ENCODE measurements around the gene PSME4. TPM values are rescaled to one million over a fixed set of nuclear protein-coding genes. Genes with fewer than 3 reads are reported as not detected.
"Not testable (repeated sequence)": the region's sequence is repeated elsewhere in the genome, so short reads cannot be mapped to it uniquely, and the experiment has no call there.

The PSME4 gene
- total RNA-seq, 1 experiment from 2014 or later, result 63.2 TPM

DNA sequence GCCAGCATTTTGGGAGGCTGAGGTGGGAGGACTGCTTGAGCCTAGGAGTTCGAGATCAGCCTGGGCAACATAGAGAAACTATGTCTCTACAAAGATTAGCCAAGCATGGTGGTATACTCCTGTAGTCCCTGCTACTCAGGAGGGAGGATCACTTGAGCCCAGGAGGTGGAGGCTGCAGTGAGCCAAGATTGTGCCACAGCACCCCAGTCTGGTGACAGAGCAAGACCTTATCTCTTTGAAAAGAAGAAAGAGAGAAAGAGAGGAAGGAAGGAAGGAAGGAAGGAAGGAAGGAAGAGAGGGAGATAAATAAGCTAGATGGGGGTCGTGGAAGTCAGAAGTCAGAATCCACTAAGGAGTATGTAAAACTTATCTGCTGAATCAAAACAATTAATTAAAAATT is 127.2 kb downstream of the PSME4 start:
- intact Hi-C loops (cut with micrococcal nuclease; ENCODE audit: unreplicated experiment) (no loop called here), in situ Hi-C loops (cut with HindIII; ENCODE audit: low pct_unique_long_range_greater_than_20kb, low sequenced_read_pairs) (no loop called here)
- Histone ChIP-seq H3K9me3 (ENCODE audit: control insufficient read depth, insufficient read depth, low read depth, low read length) (no peaks in the 10 kb centered on the region), H3K27me3 (ENCODE audit: control insufficient read depth, insufficient read depth, low read length) (no peaks in the 10 kb centered on the region), H3K4me1 (ENCODE audit: control insufficient read depth, insufficient read depth, low read length) (no peaks in the 10 kb centered on the region), H3K27ac (ENCODE audit: low read length) (no peak overlapping the region), H3K36me3 (ENCODE audit: control insufficient read depth, insufficient read depth, low read length) (no peaks in the 10 kb centered on the region), H3K4me3 (ENCODE audit: low read depth in 2 of 2, low read length in 2 of 2) (no peak overlapping the region)
- no peak for ATAC-seq
- no peak for DNase-seq (ENCODE audit: low read depth, low spot score)
- ChIA-PET POLR2A (interaction anchor here (0.6 kb wide), 1 partner anchor 32 kb away, joined by 6 read pairs; no protein-coding TSS in a partner anchor), CTCF (no interaction called here)
- no TSS peak for BruUV-seq (replicated peaks)
- TF ChIP-seq, protein P1, sequence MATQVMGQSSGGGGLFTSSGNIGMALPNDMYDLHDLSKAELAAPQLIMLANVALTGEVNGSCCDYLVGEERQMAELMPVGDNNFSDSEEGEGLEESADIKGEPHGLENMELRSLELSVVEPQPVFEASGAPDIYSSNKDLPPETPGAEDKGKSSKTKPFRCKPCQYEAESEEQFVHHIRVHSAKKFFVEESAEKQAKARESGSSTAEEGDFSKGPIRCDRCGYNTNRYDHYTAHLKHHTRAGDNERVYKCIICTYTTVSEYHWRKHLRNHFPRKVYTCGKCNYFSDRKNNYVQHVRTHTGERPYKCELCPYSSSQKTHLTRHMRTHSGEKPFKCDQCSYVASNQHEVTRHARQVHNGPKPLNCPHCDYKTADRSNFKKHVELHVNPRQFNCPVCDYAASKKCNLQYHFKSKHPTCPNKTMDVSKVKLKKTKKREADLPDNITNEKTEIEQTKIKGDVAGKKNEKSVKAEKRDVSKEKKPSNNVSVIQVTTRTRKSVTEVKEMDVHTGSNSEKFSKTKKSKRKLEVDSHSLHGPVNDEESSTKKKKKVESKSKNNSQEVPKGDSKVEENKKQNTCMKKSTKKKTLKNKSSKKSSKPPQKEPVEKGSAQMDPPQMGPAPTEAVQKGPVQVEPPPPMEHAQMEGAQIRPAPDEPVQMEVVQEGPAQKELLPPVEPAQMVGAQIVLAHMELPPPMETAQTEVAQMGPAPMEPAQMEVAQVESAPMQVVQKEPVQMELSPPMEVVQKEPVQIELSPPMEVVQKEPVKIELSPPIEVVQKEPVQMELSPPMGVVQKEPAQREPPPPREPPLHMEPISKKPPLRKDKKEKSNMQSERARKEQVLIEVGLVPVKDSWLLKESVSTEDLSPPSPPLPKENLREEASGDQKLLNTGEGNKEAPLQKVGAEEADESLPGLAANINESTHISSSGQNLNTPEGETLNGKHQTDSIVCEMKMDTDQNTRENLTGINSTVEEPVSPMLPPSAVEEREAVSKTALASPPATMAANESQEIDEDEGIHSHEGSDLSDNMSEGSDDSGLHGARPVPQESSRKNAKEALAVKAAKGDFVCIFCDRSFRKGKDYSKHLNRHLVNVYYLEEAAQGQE (IDR thresholded peaks at IDR 0.05; ENCODE audit: insufficient read depth in 1 of 2, low read depth in 2 of 2, low read length in 1 of 2), result no peak
- TF ChIP-seq SIN3A (IDR thresholded peaks at IDR 0.05; ENCODE audit: borderline replicate concordance, insufficient read depth, low read depth, low read length) (no peak), TCF7L2 (IDR thresholded peaks at IDR 0.05; ENCODE audit: low read depth, low read length) (no peak)

GRCh38 chr2:53842891-53843290 is 127.9 kb downstream of the PSME4 start:
- CTCF ChIA-PET, result no interaction called here
- Histone ChIP-seq H3K36me3 (ENCODE audit: control insufficient read depth, insufficient read depth, low read length) (no peaks in the 10 kb centered on the region), H3K27ac (ENCODE audit: low read length) (no peak overlapping the region), H3K4me3 (ENCODE audit: low read depth in 2 of 2, low read length in 2 of 2) (no peak overlapping the region), H3K4me1 (ENCODE audit: control insufficient read depth, insufficient read depth, low read length) (no peaks in the 10 kb centered on the region), H3K9me3 (ENCODE audit: control insufficient read depth, insufficient read depth, low read depth, low read length) (no peaks in the 10 kb centered on the region), H3K27me3 (ENCODE audit: control insufficient read depth, insufficient read depth, low read length) (no peaks in the 10 kb centered on the region)
- no peak for TF ChIP-seq TCF7L2 (IDR thresholded peaks at IDR 0.05; ENCODE audit: low read depth, low read length)
- TF ChIP-seq, protein P1 (IDR thresholded peaks at IDR 0.05; ENCODE audit: insufficient read depth in 1 of 2, low read depth in 2 of 2, low read length in 1 of 2), result no peak
- TF ChIP-seq POLR2AphosphoS5 (IDR thresholded peaks at IDR 0.05; ENCODE audit: low read depth, low read length), result no peak
- TF ChIP-seq, protein P2, sequence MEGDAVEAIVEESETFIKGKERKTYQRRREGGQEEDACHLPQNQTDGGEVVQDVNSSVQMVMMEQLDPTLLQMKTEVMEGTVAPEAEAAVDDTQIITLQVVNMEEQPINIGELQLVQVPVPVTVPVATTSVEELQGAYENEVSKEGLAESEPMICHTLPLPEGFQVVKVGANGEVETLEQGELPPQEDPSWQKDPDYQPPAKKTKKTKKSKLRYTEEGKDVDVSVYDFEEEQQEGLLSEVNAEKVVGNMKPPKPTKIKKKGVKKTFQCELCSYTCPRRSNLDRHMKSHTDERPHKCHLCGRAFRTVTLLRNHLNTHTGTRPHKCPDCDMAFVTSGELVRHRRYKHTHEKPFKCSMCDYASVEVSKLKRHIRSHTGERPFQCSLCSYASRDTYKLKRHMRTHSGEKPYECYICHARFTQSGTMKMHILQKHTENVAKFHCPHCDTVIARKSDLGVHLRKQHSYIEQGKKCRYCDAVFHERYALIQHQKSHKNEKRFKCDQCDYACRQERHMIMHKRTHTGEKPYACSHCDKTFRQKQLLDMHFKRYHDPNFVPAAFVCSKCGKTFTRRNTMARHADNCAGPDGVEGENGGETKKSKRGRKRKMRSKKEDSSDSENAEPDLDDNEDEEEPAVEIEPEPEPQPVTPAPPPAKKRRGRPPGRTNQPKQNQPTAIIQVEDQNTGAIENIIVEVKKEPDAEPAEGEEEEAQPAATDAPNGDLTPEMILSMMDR (IDR thresholded peaks at IDR 0.05), result no peak
- TF ChIP-seq SIN3A (IDR thresholded peaks at IDR 0.05; ENCODE audit: borderline replicate concordance, insufficient read depth, low read depth, low read length), result no peak
- BruUV-seq (replicated peaks), result no TSS peak
- intact Hi-C loops (cut with micrococcal nuclease; ENCODE audit: unreplicated experiment), result no loop called here
- POLR2A ChIA-PET, result no interaction called here
- DNase-seq (ENCODE audit: low read depth, low spot score), result no peak
- ATAC-seq, result no peak
- in situ Hi-C loops (cut with HindIII; ENCODE audit: low pct_unique_long_range_greater_than_20kb, low sequenced_read_pairs), result no loop called here

DNA sequence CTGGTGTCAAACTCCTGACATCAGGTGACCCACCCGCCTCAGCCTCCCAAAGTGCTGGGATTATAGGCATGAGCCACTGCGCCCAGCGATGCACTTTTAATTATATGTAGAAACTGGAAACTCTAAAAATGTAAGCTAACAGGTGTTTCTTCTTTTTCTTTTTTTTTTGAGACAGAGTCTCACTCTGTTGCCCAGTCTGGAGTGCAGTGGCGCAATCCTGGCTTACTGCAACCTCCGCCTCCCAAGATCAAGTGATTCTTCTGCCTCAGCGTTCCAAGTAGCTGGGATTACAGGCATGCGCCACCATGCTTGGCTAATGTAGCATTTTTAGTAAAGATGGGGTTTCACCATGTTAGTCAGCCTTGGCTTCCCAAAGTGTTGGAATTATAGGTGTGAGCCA is 129.1 kb downstream of the PSME4 start:
- H3K27me3 ChIP-seq (ENCODE audit: control insufficient read depth, insufficient read depth, low read length); H3K36me3 ChIP-seq (ENCODE audit: control insufficient read depth, insufficient read depth, low read length); in situ Hi-C loops (cut with HindIII; ENCODE audit: low pct_unique_long_range_greater_than_20kb, low sequenced_read_pairs); H3K4me3 ChIP-seq (ENCODE audit: low read depth in 2 of 2, low read length in 2 of 2); H3K9me3 ChIP-seq (ENCODE audit: control insufficient read depth, insufficient read depth, low read depth, low read length); CTCF ChIA-PET; BruUV-seq (replicated peaks); H3K4me1 ChIP-seq (ENCODE audit: control insufficient read depth, insufficient read depth, low read length); H3K27ac ChIP-seq (ENCODE audit: low read length); DNase-seq (ENCODE audit: low read depth, low spot score); ATAC-seq; intact Hi-C loops (cut with micrococcal nuclease; ENCODE audit: unreplicated experiment): not testable (repeated sequence)
- POLR2A ChIA-PET, result interaction anchor here (0.6 kb wide), 2 partner anchors 275 to 293 kb away, joined by 3 to 4 read pairs; no protein-coding TSS in a partner anchor
